Measurements from ENCODE around the gene ZBTB32.

Gene ZBTB32

GRCh38 chr19:35744430-35745327 is 40.3 kb downstream of the ZBTB32 start:
- no peak for TF ChIP-seq ZFX (IDR thresholded peaks at IDR 0.05)
- TF ChIP-seq, protein P1, sequence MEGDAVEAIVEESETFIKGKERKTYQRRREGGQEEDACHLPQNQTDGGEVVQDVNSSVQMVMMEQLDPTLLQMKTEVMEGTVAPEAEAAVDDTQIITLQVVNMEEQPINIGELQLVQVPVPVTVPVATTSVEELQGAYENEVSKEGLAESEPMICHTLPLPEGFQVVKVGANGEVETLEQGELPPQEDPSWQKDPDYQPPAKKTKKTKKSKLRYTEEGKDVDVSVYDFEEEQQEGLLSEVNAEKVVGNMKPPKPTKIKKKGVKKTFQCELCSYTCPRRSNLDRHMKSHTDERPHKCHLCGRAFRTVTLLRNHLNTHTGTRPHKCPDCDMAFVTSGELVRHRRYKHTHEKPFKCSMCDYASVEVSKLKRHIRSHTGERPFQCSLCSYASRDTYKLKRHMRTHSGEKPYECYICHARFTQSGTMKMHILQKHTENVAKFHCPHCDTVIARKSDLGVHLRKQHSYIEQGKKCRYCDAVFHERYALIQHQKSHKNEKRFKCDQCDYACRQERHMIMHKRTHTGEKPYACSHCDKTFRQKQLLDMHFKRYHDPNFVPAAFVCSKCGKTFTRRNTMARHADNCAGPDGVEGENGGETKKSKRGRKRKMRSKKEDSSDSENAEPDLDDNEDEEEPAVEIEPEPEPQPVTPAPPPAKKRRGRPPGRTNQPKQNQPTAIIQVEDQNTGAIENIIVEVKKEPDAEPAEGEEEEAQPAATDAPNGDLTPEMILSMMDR (conservative IDR thresholded peaks at IDR 0.05), result no peak
- H3K27ac ChIP-seq, result peak overlapping the region; percentile 89

DNA sequence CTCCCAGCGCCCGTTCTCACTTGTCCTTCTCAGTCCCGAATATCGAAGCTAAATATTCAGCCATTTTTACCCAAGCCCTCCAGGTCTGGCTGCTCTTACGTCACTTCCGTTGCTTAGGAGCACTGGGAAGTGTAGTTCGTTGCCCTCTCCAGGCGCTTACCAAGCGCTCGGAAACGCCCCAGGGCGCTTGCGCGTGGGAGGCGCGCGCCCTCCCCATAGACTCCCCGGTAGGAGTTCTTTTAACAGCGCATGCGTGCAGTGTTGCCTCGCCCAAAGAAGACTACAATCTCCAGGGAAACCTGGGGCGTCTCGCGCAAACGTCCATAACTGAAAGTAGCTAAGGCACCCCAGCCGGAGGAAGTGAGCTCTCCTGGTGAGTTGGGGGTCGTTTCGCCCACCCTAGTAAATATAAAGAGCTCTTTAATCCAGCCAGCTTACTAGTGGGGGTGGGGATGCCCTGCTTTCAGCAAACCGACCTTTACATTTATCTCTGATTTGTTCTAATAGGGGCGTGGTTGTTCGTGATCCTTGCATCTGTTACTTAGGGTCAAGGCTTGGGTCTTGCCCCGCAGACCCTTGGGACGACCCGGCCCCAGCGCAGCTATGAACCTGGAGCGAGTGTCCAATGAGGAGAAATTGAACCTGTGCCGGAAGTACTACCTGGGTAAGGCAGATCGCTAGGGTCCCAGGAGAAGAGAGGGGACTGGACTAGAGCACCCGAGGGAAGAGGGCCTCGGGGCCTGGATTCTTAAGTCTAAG is 41.1 kb downstream of the ZBTB32 start, which contains the start of the genes PSENEN and U2AF1L4:
Gene PSENEN (plus strand): TSS at position 324 of the 759 bp plus-strand sequence. CDS start 280 bp downstream, at position 604.
Gene U2AF1L4 (minus strand): TSS at position 91 of the 759 bp plus-strand sequence. CDS start 27 bp downstream, at position 64.
- peak within 1 kb of the TSS; percentile 89 for H3K27ac ChIP-seq
- TF ChIP-seq, protein P1 (conservative IDR thresholded peaks at IDR 0.05), result no peak
- no peak for TF ChIP-seq ZFX (IDR thresholded peaks at IDR 0.05)

DNA sequence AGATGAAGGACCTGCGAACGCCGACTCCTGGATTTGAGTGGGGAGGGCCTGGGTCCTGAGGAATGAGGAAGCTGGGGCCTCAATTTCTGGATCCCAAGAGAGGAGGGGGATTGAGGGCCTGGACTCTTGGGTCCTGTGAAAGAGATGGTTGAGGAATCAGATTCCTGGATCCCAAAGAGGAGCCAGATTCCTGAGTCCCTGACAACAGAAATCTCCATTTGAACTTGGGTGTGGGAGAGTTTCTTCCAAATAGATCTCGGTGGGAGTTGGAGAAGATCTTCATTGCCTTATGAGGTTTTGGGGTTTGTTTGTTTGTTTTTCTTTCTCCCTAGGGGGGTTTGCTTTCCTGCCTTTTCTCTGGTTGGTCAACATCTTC is 41.7 kb downstream of the ZBTB32 start:
- TF ChIP-seq, protein P1 (conservative IDR thresholded peaks at IDR 0.05), result no peak
- no peak for TF ChIP-seq ZFX (IDR thresholded peaks at IDR 0.05)
- peak overlapping the region; percentile 89 for H3K27ac ChIP-seq

DNA sequence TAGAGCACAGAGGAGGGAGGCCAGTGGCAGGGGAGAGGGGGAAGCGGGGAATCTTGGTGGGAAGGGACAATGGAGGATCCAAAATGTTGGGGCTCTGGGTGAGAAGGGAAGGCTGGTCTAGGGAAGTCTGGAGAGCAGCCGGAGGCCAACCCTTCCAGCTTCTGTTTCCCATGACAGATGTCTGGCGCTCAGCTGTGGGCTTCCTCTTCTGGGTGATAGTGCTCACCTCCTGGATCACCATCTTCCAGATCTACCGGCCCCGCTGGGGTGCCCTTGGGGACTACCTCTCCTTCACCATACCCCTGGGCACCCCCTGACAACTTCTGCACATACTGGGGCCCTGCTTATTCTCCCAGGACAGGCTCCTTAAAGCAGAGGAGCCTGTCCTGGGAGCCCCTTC is 42.2 kb downstream of the ZBTB32 start:
- H3K27ac ChIP-seq, result peak overlapping the region; percentile 89
- no peak for TF ChIP-seq ZFX (IDR thresholded peaks at IDR 0.05)

GRCh38 chr19:35748106-35749020 is 44.0 kb downstream of the ZBTB32 start, which contains the start of gene LIN37:
Gene LIN37 (plus strand): TSS chr19:35748576. CDS start chr19:35748725, 149 bp downstream.
- TF ChIP-seq, protein P1 (conservative IDR thresholded peaks at IDR 0.05), result no peak
- no peak for TF ChIP-seq ZFX (IDR thresholded peaks at IDR 0.05)
- peak within 1 kb of the TSS; percentile 63 for H3K27ac ChIP-seq

DNA sequence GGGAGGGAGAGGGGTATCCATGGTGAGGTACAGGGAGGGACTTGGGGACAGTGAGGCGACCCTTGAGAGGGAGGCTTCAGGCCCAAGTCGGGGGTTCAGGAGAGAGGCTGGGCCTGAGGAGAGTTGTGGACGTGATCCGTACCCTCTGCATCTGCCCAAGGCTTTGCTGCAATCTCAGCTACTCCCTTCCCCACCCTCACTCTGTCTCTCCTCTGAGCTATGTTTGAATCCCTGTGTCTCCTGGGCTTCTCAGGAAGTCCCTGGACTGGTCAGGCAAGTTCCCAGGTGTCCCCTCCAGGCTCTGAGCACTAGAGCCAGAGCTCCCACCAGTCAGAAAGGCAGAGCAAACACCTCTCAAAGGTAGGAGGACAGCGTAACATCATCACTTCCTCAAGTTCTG is 45.8 kb downstream of the ZBTB32 start:
- no peak overlapping the region for H3K27ac ChIP-seq
- TF ChIP-seq ZFX (IDR thresholded peaks at IDR 0.05), result no peak
- TF ChIP-seq, protein P1 (conservative IDR thresholded peaks at IDR 0.05), result no peak
